Caco-2 (cell line): ENCODE results near the gene IRS1. TPM values are rescaled to one million over a fixed set of nuclear protein-coding genes. Genes with fewer than 3 reads are reported as not detected.
A peak's percentile ranks its signal among the peaks of the same experiment; 100 is the strongest.

Experiments used
- BruUV-seq: library from RNA; stranded (reverse); fragments of 400-500 nt; replicated peaks from 2 replicates; lab custom pipeline; 2021; lab: Mats Ljungman, UMichigan
- CTCF ChIA-PET: fragments of 300-600 bp; sonication (Branson Sonifier 250); formaldehyde crosslinking; loops from one replicate; lab custom pipeline; 2022; ENCODE audit warnings: antibody characterized with exemption; lab: Charles Lee
- POLR2A ChIA-PET: fragments of 300-600 bp; sonication (Branson Sonifier 250); formaldehyde crosslinking; loops from one replicate; lab custom pipeline; 2022; ENCODE audit warnings: antibody characterized with exemption; lab: Charles Lee
- DNase-seq, 2 experiments: peaks; one replicate each; pipeline versions ENCODE4 v3.0.0 to v3.0.0-alpha.2; 2020 to 2022
- H3K27me3 ChIP-seq: replicated peaks from 2 replicates; pipeline ENCODE4 v1.6.0; 2011; ENCODE audit warnings: low read length; ENCODE audit not compliant: control insufficient read depth, insufficient read depth
- H3K36me3 ChIP-seq: 2 replicates; pipeline ENCODE4 v1.5.1; 2011; ENCODE audit warnings: low read length; ENCODE audit not compliant: control insufficient read depth, insufficient read depth
- H3K4me1 ChIP-seq: fragments of 250-450 bp; sonication (Bioruptor Pico); 2 replicates; pipeline ENCODE4 v1.5.1; 2020; ENCODE audit warnings: mild to moderate bottlenecking
- H3K4me3 ChIP-seq: 2 replicates; pipeline ENCODE4 v1.5.1; 2011; ENCODE audit warnings: low read depth, mild to moderate bottlenecking, control low read depth, low read length
- H3K9me3 ChIP-seq: fragments of 250-450 bp; sonication (Bioruptor Pico); 2 replicates; pipeline ENCODE4 v1.5.1; 2020; ENCODE audit warnings: mild to moderate bottlenecking, moderate library complexity
- H3K27ac Mint-ChIP-seq: one replicate; pipeline ENCODE4 v1.8.0; 2022; ENCODE audit warnings: mixed read lengths; ENCODE audit not compliant: unreplicated experiment
- H3K27me3 Mint-ChIP-seq: one replicate; pipeline ENCODE4 v1.8.0; 2022; ENCODE audit warnings: mixed read lengths; ENCODE audit not compliant: insufficient read depth, unreplicated experiment
- H3K36me3 Mint-ChIP-seq: one replicate; pipeline ENCODE4 v1.8.0; 2022; ENCODE audit warnings: mild to moderate bottlenecking, mixed read lengths; ENCODE audit not compliant: insufficient read depth, unreplicated experiment
- H3K4me1 Mint-ChIP-seq: one replicate; pipeline ENCODE4 v1.8.0; 2022; ENCODE audit warnings: low read depth, mixed read lengths; ENCODE audit not compliant: unreplicated experiment
- H3K4me3 Mint-ChIP-seq: one replicate; pipeline ENCODE4 v1.8.0; 2022; ENCODE audit warnings: mild to moderate bottlenecking, moderate library complexity, mixed read lengths; ENCODE audit not compliant: unreplicated experiment
- H3K9me3 Mint-ChIP-seq: one replicate; pipeline ENCODE4 v1.8.0; 2022; ENCODE audit warnings: mixed read lengths; ENCODE audit not compliant: unreplicated experiment
- CTCF ChIP-seq, 2 experiments: fragments of 200-600 bp in 1 of 2; IDR thresholded peaks; 1 replicate in 1 of 2; 2 replicates in 1 of 2; pipeline versions ENCODE4 v1.5.1 to v1.8.0; 2011 to 2022; ENCODE audit warnings: antibody characterized with exemption in 1 of 2, control low read depth in 1 of 2, inconsistent platforms in 1 of 2, low read depth in 1 of 2, low read length in 1 of 2, mild to moderate bottlenecking in 1 of 2, moderate library complexity in 1 of 2; ENCODE audit not compliant: insufficient read depth in 1 of 2, severe bottlenecking in 1 of 2, unreplicated experiment in 1 of 2
- intact Hi-C: fragments of 100-400 bp; cut with micrococcal nuclease; formaldehyde crosslinking; loops from one replicate; pipeline ENCODE4 v1.10.0; 2022; ENCODE audit not compliant: unreplicated experiment
- total RNA-seq: library from RNA; stranded (reverse); gene quantifications from 2 replicates; pipeline ENCODE4 v1.2.3, GENCODE V29; 2022

The IRS1 gene
- total RNA-seq, 1 experiment from 2014 or later, result 27.9 TPM

GRCh38 chr2:226837787-226838603 lies 38.4 kb upstream of the IRS1 start:
- BruUV-seq, result no TSS peak
- Histone ChIP-seq H3K4me3 (no peak overlapping the region), H3K9me3 (no peaks in the 10 kb centered on the region), H3K36me3 (no peaks in the 10 kb centered on the region), H3K27me3 (no peaks in the 10 kb centered on the region), H3K4me1 (peaks cover 12% of the 10 kb centered on the region; the same call in 1 of the 2 replicates)
- Mint-ChIP-seq H3K4me1 (no peaks in the 10 kb centered on the region), H3K27ac (peak overlapping the region; percentile 94), H3K4me3 (peak overlapping the region; percentile 90), H3K9me3 (no peaks in the 10 kb centered on the region), H3K36me3 (peaks cover 10% of the 10 kb centered on the region), H3K27me3 (no peaks in the 10 kb centered on the region)
- ChIA-PET POLR2A (interaction anchor here (0.6 kb wide), 1 partner anchor 806 kb away, joined by 5 read pairs; no protein-coding TSS in a partner anchor), CTCF (no interaction called here)
- TF ChIP-seq CTCF (IDR thresholded peaks at IDR 0.05; ENCODE audit: insufficient read depth in 1 of 2, low read depth in 1 of 2, low read length in 1 of 2, severe bottlenecking in 1 of 2, unreplicated experiment in 1 of 2), result no peak
- DNase-seq, result no peak
- intact Hi-C loops, result no loop called here

- Histone ChIP-seq H3K36me3 (no peaks in the 10 kb centered on the region), H3K4me3 (peak overlapping the region; percentile 59), H3K27me3 (no peaks in the 10 kb centered on the region), H3K4me1 (peaks cover 12% of the 10 kb centered on the region; the same call in 1 of the 2 replicates), H3K9me3 (no peaks in the 10 kb centered on the region)
- no peaks in the 10 kb centered on the region for H3K9me3 Mint-ChIP-seq
- no peak for TF ChIP-seq CTCF (IDR thresholded peaks at IDR 0.05; ENCODE audit: insufficient read depth in 1 of 2, low read depth in 1 of 2, low read length in 1 of 2, severe bottlenecking in 1 of 2, unreplicated experiment in 1 of 2)
- H3K27me3 Mint-ChIP-seq, result no peaks in the 10 kb centered on the region
- CTCF ChIA-PET, result no interaction called here
- peaks cover 10% of the 10 kb centered on the region for H3K36me3 Mint-ChIP-seq
- POLR2A ChIA-PET, result interaction anchor here (0.6 kb wide), 1 partner anchor 806 kb away, joined by 5 read pairs; no protein-coding TSS in a partner anchor
- intact Hi-C loops, result no loop called here
- peak overlapping the region; percentile 94 for H3K27ac Mint-ChIP-seq
- no TSS peak for BruUV-seq
- DNase-seq, result no peak
- peak overlapping the region; percentile 90 for H3K4me3 Mint-ChIP-seq
- no peaks in the 10 kb centered on the region for H3K4me1 Mint-ChIP-seq
Measured at GRCh38 chr2:226837334-226837733, 37.7 kb upstream of the IRS1 start.

- H3K27me3 ChIP-seq, result no peaks in the 10 kb centered on the region
- H3K4me3 ChIP-seq, result peak overlapping the region; percentile 59
- ChIA-PET POLR2A (interaction anchor here (0.6 to 0.7 kb wide), 3 partner anchors 248 to 976 kb away, joined by 3 to 5 read pairs (median 4); no protein-coding TSS in a partner anchor), CTCF (no interaction called here)
- no peaks in the 10 kb centered on the region for H3K9me3 ChIP-seq
- Mint-ChIP-seq H3K4me3 (peak overlapping the region; percentile 90), H3K27me3 (no peaks in the 10 kb centered on the region), H3K9me3 (no peaks in the 10 kb centered on the region), H3K27ac (peak overlapping the region; percentile 94), H3K4me1 (no peaks in the 10 kb centered on the region), H3K36me3 (peaks cover 10% of the 10 kb centered on the region)
- no peak for TF ChIP-seq CTCF (IDR thresholded peaks at IDR 0.05; ENCODE audit: insufficient read depth in 1 of 2, low read depth in 1 of 2, low read length in 1 of 2, severe bottlenecking in 1 of 2, unreplicated experiment in 1 of 2)
- no peaks in the 10 kb centered on the region for H3K36me3 ChIP-seq
- no peak for DNase-seq
- intact Hi-C loops, result loop anchor here (1.0 kb wide), 1 partner anchor 36 kb away; no protein-coding TSS in a partner anchor
- BruUV-seq, result TSS peak; percentile 66
- peaks cover 12% of the 10 kb centered on the region; the same call in 1 of the 2 replicates for H3K4me1 ChIP-seq
Measured at GRCh38 chr2:226836548-226836885, 36.9 kb upstream of the IRS1 start.
